Karpas-422 (cell line): ENCODE results near the gene ABCC8. TPM values are rescaled to one million over a fixed set of nuclear protein-coding genes. Genes with fewer than 3 reads are reported as not detected.

ENCODE experiments used
- DNase-seq: peaks from one replicate; pipeline ENCODE4 v3.0.0-alpha.2; 2015
- H2AFZ ChIP-seq: fragments of 200-600 bp; sonication (generic); 2 replicates; pipeline ENCODE4 v1.6.1; 2014; ENCODE audit warnings: antibody characterized with exemption, low read length, mixed read lengths
- H3K27ac ChIP-seq: fragments of 200-600 bp; sonication (generic); 2 replicates; pipeline ENCODE4 v1.5.1; 2014; ENCODE audit warnings: mild to moderate bottlenecking, low read length, moderate library complexity
- H3K27me3 ChIP-seq: fragments of 200-600 bp; sonication (generic); 2 replicates; pipeline ENCODE4 v1.6.1; 2014; ENCODE audit warnings: low read length, mixed read lengths
- H3K36me3 ChIP-seq: fragments of 200-600 bp; sonication (generic); 2 replicates; pipeline ENCODE4 v1.6.1; 2014; ENCODE audit warnings: low read length, mixed read lengths; ENCODE audit not compliant: insufficient read depth
- H3K4me1 ChIP-seq: fragments of 200-600 bp; sonication (generic); 2 replicates; pipeline ENCODE4 v1.6.1; 2014; ENCODE audit warnings: mild to moderate bottlenecking, low read length, mixed read lengths
- H3K4me2 ChIP-seq: fragments of 200-600 bp; sonication (generic); 2 replicates; pipeline ENCODE4 v1.6.1; 2014; ENCODE audit warnings: low read length, low read depth, mild to moderate bottlenecking; ENCODE audit not compliant: poor library complexity, severe bottlenecking
- H3K4me3 ChIP-seq: fragments of 200-600 bp; sonication (generic); 2 replicates; pipeline ENCODE4 v1.5.1; 2014; ENCODE audit warnings: mild to moderate bottlenecking, antibody characterized with exemption, low read length, mixed read lengths
- H3K79me2 ChIP-seq: fragments of 200-600 bp; sonication (generic); 2 replicates; pipeline ENCODE4 v1.6.1; 2014; ENCODE audit warnings: mild to moderate bottlenecking, low read length, mixed read lengths
- H3K9ac ChIP-seq: fragments of 200-600 bp; sonication (generic); 2 replicates; pipeline ENCODE4 v1.6.0; 2014; ENCODE audit warnings: low read length
- H3K9me2 ChIP-seq: fragments of 200-600 bp; sonication (generic), shearing (Covaris generic); replicated peaks from 2 replicates; pipeline ENCODE4 v1.6.0; 2014; ENCODE audit warnings: mild to moderate bottlenecking, low read length, moderate library complexity; ENCODE audit not compliant: insufficient read depth
- H3K9me3 ChIP-seq: fragments of 300-700, 200-600 bp; sonication (generic); 2 replicates; pipeline ENCODE4 v1.6.1; 2014; ENCODE audit warnings: low read length, mixed read lengths
- H4K20me1 ChIP-seq: fragments of 200-600 bp; sonication (generic); 2 replicates; pipeline ENCODE4 v1.6.1; 2014; ENCODE audit warnings: mild to moderate bottlenecking, antibody characterized with exemption, low read length, low read depth; ENCODE audit not compliant: insufficient read depth
- total RNA-seq: library from RNA; depleted of rRNA; stranded (reverse); fragments of >200 nt; shearing (Covaris generic); gene quantifications from 2 replicates; pipeline ENCODE4 v1.2.3, GENCODE V29; 2014; ENCODE audit warnings: low replicate concordance

ABCC8 gene
- total RNA-seq, 1 experiment from 2014 or later = not detected

- H3K9me3 ChIP-seq = no peaks in the 10 kb centered on the region
- no peak overlapping the region for H3K27ac ChIP-seq
- DNase-seq = no peak
- no peak overlapping the region for H3K4me3 ChIP-seq
- no peak overlapping the region for H3K4me2 ChIP-seq
- H3K9ac ChIP-seq = no peak overlapping the region
- H3K9me2 ChIP-seq = no peaks in the 10 kb centered on the region
- no peaks in the 10 kb centered on the region for H4K20me1 ChIP-seq
- H3K27me3 ChIP-seq = no peaks in the 10 kb centered on the region
- no peaks in the 10 kb centered on the region for H3K79me2 ChIP-seq
- no peak overlapping the region for H2AFZ ChIP-seq
- H3K4me1 ChIP-seq = peaks cover 5% of the 10 kb centered on the region
- no peaks in the 10 kb centered on the region for H3K36me3 ChIP-seq
Measured at GRCh38 chr11:17414317-17414737, 62.3 kb downstream of the ABCC8 start.

- no peaks in the 10 kb centered on the region for H3K79me2 ChIP-seq
- H3K36me3 ChIP-seq = no peaks in the 10 kb centered on the region
- no peak overlapping the region for H3K4me3 ChIP-seq
- H3K9ac ChIP-seq = no peak overlapping the region
- H3K4me1 ChIP-seq = peaks cover 5% of the 10 kb centered on the region
- no peaks in the 10 kb centered on the region for H3K9me2 ChIP-seq
- H3K27me3 ChIP-seq = no peaks in the 10 kb centered on the region
- no peaks in the 10 kb centered on the region for H4K20me1 ChIP-seq
- H3K9me3 ChIP-seq = no peaks in the 10 kb centered on the region
- H2AFZ ChIP-seq = no peak overlapping the region
- no peak for DNase-seq
- no peak overlapping the region for H3K4me2 ChIP-seq
- H3K27ac ChIP-seq = no peak overlapping the region
Measured at GRCh38 chr11:17413414-17414316, 63.0 kb downstream of the ABCC8 start.

GRCh38 chr11:17412488-17413180, 64.0 kb downstream of the ABCC8 start:
- Histone ChIP-seq H2AFZ (no peak overlapping the region), H3K4me1 (peaks cover 5% of the 10 kb centered on the region), H3K4me3 (no peak overlapping the region), H3K9me3 (no peaks in the 10 kb centered on the region), H3K4me2 (no peak overlapping the region), H3K27me3 (no peaks in the 10 kb centered on the region), H4K20me1 (no peaks in the 10 kb centered on the region), H3K27ac (no peak overlapping the region), H3K79me2 (no peaks in the 10 kb centered on the region), H3K9ac (no peak overlapping the region), H3K9me2 (no peaks in the 10 kb centered on the region), H3K36me3 (no peaks in the 10 kb centered on the region)
- no peak for DNase-seq

- Histone ChIP-seq H3K9me3 (no peaks in the 10 kb centered on the region), H3K4me2 (no peak overlapping the region), H3K27ac (no peak overlapping the region), H3K4me1 (peaks cover 5% of the 10 kb centered on the region), H3K4me3 (no peak overlapping the region), H3K79me2 (no peaks in the 10 kb centered on the region), H2AFZ (no peak overlapping the region), H3K27me3 (no peaks in the 10 kb centered on the region), H3K9ac (no peak overlapping the region), H3K9me2 (no peaks in the 10 kb centered on the region), H4K20me1 (no peaks in the 10 kb centered on the region), H3K36me3 (no peaks in the 10 kb centered on the region)
- no peak for DNase-seq
Measured at GRCh38 chr11:17411418-17411817, 65.2 kb downstream of the ABCC8 start.

GRCh38 chr11:17410606-17411379, 65.9 kb downstream of the ABCC8 start:
- no peaks in the 10 kb centered on the region for H4K20me1 ChIP-seq
- DNase-seq = no peak
- H3K4me1 ChIP-seq = peaks cover 3% of the 10 kb centered on the region
- H3K4me3 ChIP-seq = no peak overlapping the region
- H2AFZ ChIP-seq = no peak overlapping the region
- H3K36me3 ChIP-seq = no peaks in the 10 kb centered on the region
- no peaks in the 10 kb centered on the region for H3K79me2 ChIP-seq
- no peak overlapping the region for H3K9ac ChIP-seq
- no peak overlapping the region for H3K4me2 ChIP-seq
- H3K9me3 ChIP-seq = no peaks in the 10 kb centered on the region
- no peaks in the 10 kb centered on the region for H3K27me3 ChIP-seq
- no peak overlapping the region for H3K27ac ChIP-seq
- H3K9me2 ChIP-seq = no peaks in the 10 kb centered on the region

- Histone ChIP-seq H4K20me1 (no peaks in the 10 kb centered on the region), H3K9me3 (no peaks in the 10 kb centered on the region)
Measured at GRCh38 chr11:17408641-17409040, 68.0 kb downstream of the ABCC8 start.

GRCh38 chr11:17408026-17408425, 68.6 kb downstream of the ABCC8 start:
- Histone ChIP-seq H3K27me3 (no peaks in the 10 kb centered on the region), H3K9me3 (no peaks in the 10 kb centered on the region), H3K4me3 (no peak overlapping the region), H3K27ac (no peak overlapping the region), H3K9me2 (no peaks in the 10 kb centered on the region), H2AFZ (no peak overlapping the region), H3K4me2 (no peak overlapping the region), H4K20me1 (no peaks in the 10 kb centered on the region), H3K4me1 (peaks cover 5% of the 10 kb centered on the region; the same call in 1 of the 2 replicates), H3K9ac (no peak overlapping the region), H3K36me3 (no peaks in the 10 kb centered on the region), H3K79me2 (no peaks in the 10 kb centered on the region)
- no peak for DNase-seq

More at GRCh38 chr11:17408641-17409040, 68.0 kb downstream of the ABCC8 start:
- peaks cover 5% of the 10 kb centered on the region; the same call in 1 of the 2 replicates for H3K4me1 ChIP-seq
- no peak overlapping the region for H3K4me3 ChIP-seq
- no peaks in the 10 kb centered on the region for H3K79me2 ChIP-seq
- no peaks in the 10 kb centered on the region for H3K27me3 ChIP-seq
- H3K36me3 ChIP-seq = no peaks in the 10 kb centered on the region
- H3K27ac ChIP-seq = no peak overlapping the region
- H3K9ac ChIP-seq = no peak overlapping the region
- H3K4me2 ChIP-seq = no peak overlapping the region
- H3K9me2 ChIP-seq = no peaks in the 10 kb centered on the region
- H2AFZ ChIP-seq = no peak overlapping the region
- no peak for DNase-seq

GRCh38 chr11:17407575-17407974, 69.1 kb downstream of the ABCC8 start:
- peak; percentile 49 for DNase-seq
- no peak overlapping the region for H3K4me3 ChIP-seq
- no peaks in the 10 kb centered on the region for H3K79me2 ChIP-seq
- no peaks in the 10 kb centered on the region for H4K20me1 ChIP-seq
- H3K9me2 ChIP-seq = no peaks in the 10 kb centered on the region
- peaks cover 5% of the 10 kb centered on the region; the same call in 1 of the 2 replicates for H3K4me1 ChIP-seq
- no peak overlapping the region for H2AFZ ChIP-seq
- no peak overlapping the region for H3K4me2 ChIP-seq
- H3K9ac ChIP-seq = no peak overlapping the region
- no peaks in the 10 kb centered on the region for H3K9me3 ChIP-seq
- H3K36me3 ChIP-seq = no peaks in the 10 kb centered on the region
- H3K27me3 ChIP-seq = no peaks in the 10 kb centered on the region
- H3K27ac ChIP-seq = no peak overlapping the region
